ENCODE data around the gene SGPL1.
"Not testable (repeated sequence)": the region's sequence is repeated elsewhere in the genome, so short reads cannot be mapped to it uniquely, and the experiment has no call there.

The SGPL1 gene

DNA sequence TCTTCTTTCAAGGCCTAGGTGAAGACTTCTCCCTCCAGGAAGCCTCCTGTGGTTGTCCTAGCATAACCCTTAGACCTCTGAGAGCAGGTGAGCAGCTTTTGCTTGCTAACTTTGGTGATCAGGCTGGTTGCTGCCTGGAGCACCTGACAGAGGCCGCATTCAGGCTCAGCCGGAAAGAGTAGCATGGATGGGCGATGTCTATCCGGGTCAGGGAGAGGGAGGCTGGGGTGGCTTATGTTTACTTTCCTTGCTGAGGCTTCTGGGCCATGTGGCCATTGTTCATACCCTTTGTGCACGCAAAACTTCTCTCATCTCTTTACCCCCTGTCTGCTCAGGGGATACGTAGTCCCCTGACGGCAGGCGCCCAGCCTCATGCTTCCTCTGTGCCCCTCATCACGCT, 100.1 kb downstream of the SGPL1 start:
- Histone ChIP-seq H3K9ac (ENCODE audit: low read depth, low read length) (no peak overlapping the region), H3K27me3 (ENCODE audit: control insufficient read depth, insufficient read depth, low read length) (no peaks in the 10 kb centered on the region), H3K4me1 (ENCODE audit: control insufficient read depth, insufficient read depth, low read length) (no peaks in the 10 kb centered on the region), H3K9me3 (ENCODE audit: control insufficient read depth, insufficient read depth, low read length) (no peaks in the 10 kb centered on the region), H3K4me3 (ENCODE audit: low read depth, low read length) (no peak overlapping the region), H3K27ac (ENCODE audit: low read depth, low read length) (no peak overlapping the region), H3K36me3 (ENCODE audit: control insufficient read depth, insufficient read depth, low read length) (no peaks in the 10 kb centered on the region)

DNA sequence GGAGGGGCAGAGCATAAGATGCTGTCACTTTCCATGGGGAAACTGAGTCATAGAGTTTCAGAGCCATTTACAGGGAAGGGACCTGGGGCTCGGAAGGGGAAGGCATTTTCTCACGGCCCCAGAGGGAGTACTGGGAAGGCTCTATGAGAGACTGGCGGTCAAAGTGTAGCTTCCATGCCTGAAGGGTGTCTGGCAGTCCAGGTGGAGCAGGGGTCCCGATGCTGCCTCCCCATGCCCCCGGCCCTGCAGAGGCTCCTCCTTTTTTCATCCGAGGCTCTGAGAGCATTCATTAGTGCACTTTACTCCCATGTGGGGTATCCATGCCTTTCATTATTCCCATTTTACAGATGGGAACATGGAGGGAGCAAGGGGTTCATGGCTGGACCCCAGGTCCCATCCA, 100.5 kb downstream of the SGPL1 start:
- Histone ChIP-seq H3K4me1 (ENCODE audit: control insufficient read depth, insufficient read depth, low read length) (no peaks in the 10 kb centered on the region), H3K36me3 (ENCODE audit: control insufficient read depth, insufficient read depth, low read length) (no peaks in the 10 kb centered on the region), H3K4me3 (ENCODE audit: low read depth, low read length) (no peak overlapping the region), H3K27ac (ENCODE audit: low read depth, low read length) (no peak overlapping the region), H3K9me3 (ENCODE audit: control insufficient read depth, insufficient read depth, low read length) (no peaks in the 10 kb centered on the region), H3K27me3 (ENCODE audit: control insufficient read depth, insufficient read depth, low read length) (no peaks in the 10 kb centered on the region), H3K9ac (ENCODE audit: low read depth, low read length) (no peak overlapping the region)

DNA sequence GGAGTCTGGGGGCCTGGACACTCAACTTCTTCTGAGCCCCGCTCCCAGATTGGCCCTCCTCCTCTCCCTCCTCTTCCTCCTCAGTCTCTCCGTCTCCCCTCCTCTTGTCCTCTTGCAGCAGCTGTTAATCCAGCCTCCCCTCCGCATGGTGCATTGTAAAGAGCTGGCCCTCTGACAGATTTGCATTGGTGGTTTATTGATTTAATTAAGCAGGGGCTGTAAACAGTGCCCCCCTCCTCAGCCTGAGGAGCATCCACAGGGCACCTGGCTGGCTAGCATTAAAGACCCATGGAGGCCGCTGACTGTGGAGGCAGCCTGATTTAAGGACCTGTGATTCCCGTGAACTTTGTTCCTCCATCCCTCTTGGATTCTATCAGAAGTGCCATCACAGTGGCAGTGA, 101.5 kb downstream of the SGPL1 start:
- no peak overlapping the region for H3K27ac ChIP-seq (ENCODE audit: low read depth, low read length)
- no peaks in the 10 kb centered on the region for H3K27me3 ChIP-seq (ENCODE audit: control insufficient read depth, insufficient read depth, low read length)
- H3K9me3 ChIP-seq (ENCODE audit: control insufficient read depth, insufficient read depth, low read length) = no peaks in the 10 kb centered on the region
- no peak overlapping the region for H3K9ac ChIP-seq (ENCODE audit: low read depth, low read length)
- H3K36me3 ChIP-seq (ENCODE audit: control insufficient read depth, insufficient read depth, low read length) = no peaks in the 10 kb centered on the region
- no peaks in the 10 kb centered on the region for H3K4me1 ChIP-seq (ENCODE audit: control insufficient read depth, insufficient read depth, low read length)
- no peak overlapping the region for H3K4me3 ChIP-seq (ENCODE audit: low read depth, low read length)

DNA sequence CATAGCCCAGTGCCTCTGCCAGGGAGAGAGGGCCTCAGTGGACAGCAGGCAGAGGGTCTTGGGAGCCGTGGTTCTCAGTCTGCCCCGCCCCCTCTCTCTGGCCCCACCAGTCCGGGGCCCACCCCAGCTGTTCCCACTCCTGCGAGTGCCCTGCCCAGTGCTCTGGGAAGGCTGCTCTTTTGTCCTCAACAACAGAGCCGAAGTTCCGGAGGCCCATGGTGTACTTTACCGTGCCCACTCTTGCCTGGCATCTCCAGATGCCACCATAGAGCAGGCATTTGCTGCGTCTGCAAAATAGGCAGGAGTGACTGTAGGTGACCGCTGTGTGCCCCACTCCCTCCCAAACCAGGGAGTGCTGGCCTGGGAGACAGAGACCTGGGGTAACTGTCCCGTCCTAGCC, 101.9 kb downstream of the SGPL1 start:
- no peaks in the 10 kb centered on the region for H3K9me3 ChIP-seq (ENCODE audit: control insufficient read depth, insufficient read depth, low read length)
- no peaks in the 10 kb centered on the region for H3K27me3 ChIP-seq (ENCODE audit: control insufficient read depth, insufficient read depth, low read length)
- H3K36me3 ChIP-seq (ENCODE audit: control insufficient read depth, insufficient read depth, low read length) = no peaks in the 10 kb centered on the region
- H3K4me1 ChIP-seq (ENCODE audit: control insufficient read depth, insufficient read depth, low read length) = no peaks in the 10 kb centered on the region
- no peak overlapping the region for H3K27ac ChIP-seq (ENCODE audit: low read depth, low read length)
- no peak overlapping the region for H3K4me3 ChIP-seq (ENCODE audit: low read depth, low read length)
- no peak overlapping the region for H3K9ac ChIP-seq (ENCODE audit: low read depth, low read length)

DNA sequence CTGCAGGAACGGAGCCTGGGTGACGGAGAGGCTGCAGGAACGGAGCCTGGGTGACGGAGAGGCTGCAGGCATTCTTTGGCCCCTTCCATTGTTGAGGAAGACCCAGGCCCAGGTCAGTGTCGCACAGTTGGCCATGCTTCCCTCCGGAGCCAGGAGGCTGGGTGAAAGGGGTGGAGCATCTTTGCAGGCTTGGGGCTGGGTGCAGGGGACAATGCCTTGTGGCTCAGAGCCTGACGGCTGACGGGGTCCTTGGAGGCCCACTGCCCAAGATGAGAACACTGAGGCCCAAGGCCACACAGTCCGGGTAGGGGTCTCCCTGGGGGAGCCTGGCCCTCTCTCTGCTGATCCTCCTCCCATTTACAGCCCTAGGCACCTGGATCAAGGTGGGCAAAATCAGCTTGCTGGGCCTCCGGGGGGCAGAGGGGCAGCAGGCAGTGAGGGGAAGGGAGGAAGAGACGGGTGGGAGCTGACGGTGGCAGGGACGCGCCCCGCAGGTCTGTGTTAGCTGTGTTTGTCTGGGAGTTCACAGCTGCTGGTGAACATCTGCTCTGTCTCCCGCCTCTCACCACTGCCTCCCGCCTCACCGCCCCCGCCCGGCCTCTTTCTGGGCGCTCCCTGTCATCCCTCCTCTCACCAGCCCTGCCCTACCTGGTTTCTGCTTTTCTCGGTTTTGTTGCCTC, 103.2 kb downstream of the SGPL1 start:
- Histone ChIP-seq H3K9me3 (ENCODE audit: control insufficient read depth, insufficient read depth, low read length) (no peaks in the 10 kb centered on the region), H3K4me1 (ENCODE audit: control insufficient read depth, insufficient read depth, low read length) (no peaks in the 10 kb centered on the region)

DNA sequence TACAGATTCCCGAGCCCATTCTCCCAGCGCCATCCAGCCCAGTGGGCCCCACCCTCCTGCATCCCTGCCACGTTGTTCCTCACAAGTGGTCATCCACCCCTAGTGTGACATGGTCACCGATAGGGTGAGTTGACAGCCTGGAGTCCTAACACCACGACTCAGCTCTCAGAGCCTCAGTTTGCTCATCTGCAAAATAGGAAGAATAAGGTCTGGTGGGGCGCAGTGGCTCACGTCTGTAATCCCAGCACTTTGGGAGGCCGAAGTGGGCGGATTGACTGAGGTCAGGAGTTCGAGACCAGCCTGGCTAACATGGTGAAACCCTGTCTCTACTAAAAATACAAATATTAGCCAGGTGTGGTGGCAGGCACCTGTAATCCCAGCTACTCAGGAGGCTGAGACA, 104.2 kb downstream of the SGPL1 start:
- not testable (repeated sequence) for H3K4me3 ChIP-seq (ENCODE audit: low read depth, low read length); H3K4me1 ChIP-seq (ENCODE audit: control insufficient read depth, insufficient read depth, low read length); H3K27me3 ChIP-seq (ENCODE audit: control insufficient read depth, insufficient read depth, low read length); H3K36me3 ChIP-seq (ENCODE audit: control insufficient read depth, insufficient read depth, low read length); H3K27ac ChIP-seq (ENCODE audit: low read depth, low read length); H3K9ac ChIP-seq (ENCODE audit: low read depth, low read length); H3K9me3 ChIP-seq (ENCODE audit: control insufficient read depth, insufficient read depth, low read length)

More for the DNA sequence above, 103.2 kb downstream of the SGPL1 start:
- Histone ChIP-seq H3K36me3 (ENCODE audit: control insufficient read depth, insufficient read depth, low read length) (no peaks in the 10 kb centered on the region), H3K27me3 (ENCODE audit: control insufficient read depth, insufficient read depth, low read length) (no peaks in the 10 kb centered on the region), H3K4me3 (ENCODE audit: low read depth, low read length) (no peak overlapping the region), H3K9ac (ENCODE audit: low read depth, low read length) (no peak overlapping the region), H3K27ac (ENCODE audit: low read depth, low read length) (no peak overlapping the region)

DNA sequence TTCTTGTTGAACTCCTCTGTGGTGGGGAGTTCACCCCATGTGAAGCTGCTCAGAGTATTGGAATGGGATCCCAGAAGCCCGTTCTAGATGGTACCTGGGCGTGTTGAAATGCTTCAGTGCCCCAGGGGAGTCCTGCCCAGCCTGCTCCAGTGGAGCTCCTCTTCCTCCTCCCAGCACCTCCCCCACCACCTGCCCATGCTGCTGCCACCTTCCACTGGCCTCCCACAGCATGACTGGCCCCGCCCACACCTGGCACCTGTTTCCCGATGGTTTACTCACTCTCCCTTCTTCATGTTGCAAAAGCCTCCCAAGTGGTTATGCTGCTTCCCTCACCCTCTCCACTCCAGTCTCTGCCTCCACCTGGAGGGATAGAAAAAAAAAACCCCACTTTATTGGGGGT, 104.8 kb downstream of the SGPL1 start:
- Histone ChIP-seq H3K9me3 (ENCODE audit: control insufficient read depth, insufficient read depth, low read length) (no peaks in the 10 kb centered on the region), H3K27ac (ENCODE audit: low read depth, low read length) (no peak overlapping the region), H3K27me3 (ENCODE audit: control insufficient read depth, insufficient read depth, low read length) (no peaks in the 10 kb centered on the region), H3K4me3 (ENCODE audit: low read depth, low read length) (no peak overlapping the region), H3K9ac (ENCODE audit: low read depth, low read length) (no peak overlapping the region), H3K36me3 (ENCODE audit: control insufficient read depth, insufficient read depth, low read length) (no peaks in the 10 kb centered on the region), H3K4me1 (ENCODE audit: control insufficient read depth, insufficient read depth, low read length) (no peaks in the 10 kb centered on the region)

DNA sequence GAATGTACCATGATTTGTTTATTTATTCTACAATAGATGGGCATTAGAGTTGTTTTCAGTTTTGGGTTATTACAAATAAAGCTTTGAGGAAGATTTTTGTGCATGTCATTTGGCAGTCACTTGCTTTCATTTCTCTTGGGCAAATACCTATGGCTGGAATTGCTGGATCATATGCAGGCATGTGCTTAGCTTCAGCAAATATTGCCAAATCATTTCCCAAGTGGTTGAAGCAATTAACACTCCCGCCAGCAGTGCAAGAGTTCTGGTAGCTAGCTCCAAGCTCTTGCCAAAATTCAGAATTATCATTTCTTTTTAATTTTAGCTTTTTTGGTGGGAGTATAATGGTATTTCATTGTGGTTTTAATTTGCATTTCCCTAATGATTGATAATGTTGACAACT, 105.5 kb downstream of the SGPL1 start:
- H3K27me3 ChIP-seq (ENCODE audit: control insufficient read depth, insufficient read depth, low read length) = no peaks in the 10 kb centered on the region
- H3K4me3 ChIP-seq (ENCODE audit: low read depth, low read length) = no peak overlapping the region
- no peaks in the 10 kb centered on the region for H3K4me1 ChIP-seq (ENCODE audit: control insufficient read depth, insufficient read depth, low read length)
- H3K9me3 ChIP-seq (ENCODE audit: control insufficient read depth, insufficient read depth, low read length) = no peaks in the 10 kb centered on the region
- H3K9ac ChIP-seq (ENCODE audit: low read depth, low read length) = no peak overlapping the region
- no peak overlapping the region for H3K27ac ChIP-seq (ENCODE audit: low read depth, low read length)
- H3K36me3 ChIP-seq (ENCODE audit: control insufficient read depth, insufficient read depth, low read length) = no peaks in the 10 kb centered on the region

DNA sequence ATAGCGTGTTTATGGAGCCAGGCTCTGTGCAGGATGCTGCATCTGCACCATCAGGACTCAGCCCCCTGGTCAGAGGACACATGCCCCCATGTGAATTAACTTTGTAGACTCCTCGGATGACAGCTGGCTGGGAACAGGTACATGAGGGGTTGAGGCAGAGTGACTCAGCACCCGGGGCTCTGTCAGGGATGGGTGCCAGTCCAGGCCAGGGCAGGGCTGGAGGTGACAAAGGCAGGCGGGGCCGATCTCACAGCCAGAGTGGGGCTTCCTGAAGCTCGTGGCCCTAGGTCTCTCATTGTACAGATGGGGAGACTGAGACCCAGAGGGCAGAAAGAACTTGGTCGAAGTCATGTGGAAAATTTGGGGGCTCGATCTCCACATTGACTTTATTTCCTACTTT, 107.9 kb downstream of the SGPL1 start:
- Histone ChIP-seq H3K4me3 (ENCODE audit: low read depth, low read length) (no peak overlapping the region), H3K9ac (ENCODE audit: low read depth, low read length) (no peak overlapping the region), H3K27ac (ENCODE audit: low read depth, low read length) (no peak overlapping the region), H3K36me3 (ENCODE audit: control insufficient read depth, insufficient read depth, low read length) (no peaks in the 10 kb centered on the region), H3K27me3 (ENCODE audit: control insufficient read depth, insufficient read depth, low read length) (no peaks in the 10 kb centered on the region), H3K9me3 (ENCODE audit: control insufficient read depth, insufficient read depth, low read length) (no peaks in the 10 kb centered on the region), H3K4me1 (ENCODE audit: control insufficient read depth, insufficient read depth, low read length) (no peaks in the 10 kb centered on the region)

DNA sequence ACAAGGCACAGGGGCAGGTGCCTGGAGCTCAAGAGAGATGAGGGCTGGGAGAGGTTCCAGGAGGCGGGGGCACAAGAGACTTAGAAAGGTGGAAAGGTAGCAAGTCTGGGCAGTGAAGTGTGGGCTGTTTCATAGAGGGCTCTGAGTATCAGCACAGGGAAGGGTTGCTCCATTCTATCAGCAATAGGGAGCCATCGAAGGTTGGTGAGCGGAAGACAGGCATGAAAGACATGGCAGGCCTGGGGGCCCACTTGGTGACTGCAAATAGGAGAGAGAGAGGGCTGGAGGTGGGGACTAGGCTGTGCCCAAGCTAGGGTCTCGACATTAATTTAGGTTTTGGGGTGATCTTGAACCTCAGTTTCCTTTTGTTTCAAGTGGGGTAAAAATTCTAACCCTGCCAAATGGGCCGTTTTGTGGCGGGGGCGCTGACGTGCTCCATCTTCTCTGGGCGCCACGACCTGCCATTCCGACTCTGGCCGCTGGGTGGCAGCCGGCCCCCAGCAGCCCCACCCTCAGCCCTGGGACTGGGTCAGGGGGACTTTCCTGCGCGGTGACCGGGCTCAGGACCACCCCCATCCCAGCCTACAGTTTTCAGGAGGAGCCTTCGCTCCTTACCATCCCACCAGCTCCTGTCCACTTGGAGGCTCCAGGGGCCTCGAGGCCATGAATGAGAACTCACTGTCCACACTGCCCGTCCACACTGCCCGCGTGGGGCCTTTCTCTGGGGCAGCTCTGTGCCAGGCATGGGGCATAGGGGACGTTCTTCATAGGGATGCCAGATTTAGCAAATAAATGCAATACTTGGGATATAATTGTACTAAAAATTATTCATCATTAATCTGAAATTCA, 109.9 kb downstream of the SGPL1 start:
- H3K9me3 ChIP-seq (ENCODE audit: control insufficient read depth, insufficient read depth, low read length) = no peaks in the 10 kb centered on the region
- H3K4me3 ChIP-seq (ENCODE audit: low read depth, low read length) = no peak overlapping the region
- no peak overlapping the region for H3K27ac ChIP-seq (ENCODE audit: low read depth, low read length)
- H3K27me3 ChIP-seq (ENCODE audit: control insufficient read depth, insufficient read depth, low read length) = no peaks in the 10 kb centered on the region
- no peak overlapping the region for H3K9ac ChIP-seq (ENCODE audit: low read depth, low read length)
- H3K36me3 ChIP-seq (ENCODE audit: control insufficient read depth, insufficient read depth, low read length) = no peaks in the 10 kb centered on the region
- H3K4me1 ChIP-seq (ENCODE audit: control insufficient read depth, insufficient read depth, low read length) = no peaks in the 10 kb centered on the region

DNA sequence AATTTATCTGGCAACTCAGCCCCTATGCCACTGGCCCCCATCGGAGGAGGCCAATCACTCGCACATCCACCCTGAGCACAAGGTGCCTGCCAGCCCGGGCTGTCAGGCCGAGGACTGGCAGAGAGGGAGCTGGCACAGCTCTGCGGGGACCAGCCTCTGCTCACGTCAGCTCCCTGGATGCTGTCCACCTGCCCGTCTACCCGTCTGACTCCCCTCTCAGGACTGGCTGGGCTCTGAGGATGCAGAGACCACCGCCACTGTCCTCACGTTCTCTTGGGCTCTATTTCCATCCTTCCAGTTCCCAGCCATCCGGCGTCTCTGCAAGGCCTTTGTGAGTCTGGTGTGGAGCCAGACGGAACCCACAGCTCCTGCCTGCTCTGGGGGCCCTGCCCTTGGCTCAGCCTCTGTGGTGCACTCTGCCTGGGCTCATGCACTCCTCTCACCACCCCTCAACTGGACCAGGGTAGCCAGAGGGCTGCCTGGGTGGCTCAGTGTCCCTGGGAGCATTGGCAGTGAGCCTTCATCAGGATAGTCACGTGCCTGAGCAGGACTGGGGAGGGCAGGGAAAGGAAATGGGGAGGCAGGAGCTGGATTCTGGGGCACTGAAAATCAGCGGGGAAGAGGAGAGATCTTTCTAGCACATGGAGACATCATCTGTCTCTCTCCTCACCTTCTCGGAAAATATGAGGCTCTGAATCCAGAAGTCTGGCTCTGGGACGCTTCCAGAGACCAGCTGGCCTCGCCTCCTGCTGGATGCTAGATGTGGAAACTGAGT, 110.7 kb downstream of the SGPL1 start:
- Histone ChIP-seq H3K9ac (ENCODE audit: low read depth, low read length) (no peak overlapping the region), H3K4me3 (ENCODE audit: low read depth, low read length) (no peak overlapping the region), H3K27me3 (ENCODE audit: control insufficient read depth, insufficient read depth, low read length) (no peaks in the 10 kb centered on the region), H3K36me3 (ENCODE audit: control insufficient read depth, insufficient read depth, low read length) (no peaks in the 10 kb centered on the region), H3K4me1 (ENCODE audit: control insufficient read depth, insufficient read depth, low read length) (no peaks in the 10 kb centered on the region), H3K27ac (ENCODE audit: low read depth, low read length) (no peak overlapping the region), H3K9me3 (ENCODE audit: control insufficient read depth, insufficient read depth, low read length) (no peaks in the 10 kb centered on the region)

Measured in HUES48 (cell line).